HL-60 (cell line): ENCODE measurements around the gene EHBP1.

Experiments
- DNase-seq, 2 experiments: peaks; one replicate each; pipeline ENCODE4 v3.0.0-alpha.2; 2010 to 2020; ENCODE audit warnings: low read depth in 1 of 2, low spot score in 1 of 2
- H3K27ac ChIP-seq: fragments of 250-450 bp; sonication (Bioruptor Pico); replicated peaks from 2 replicates; pipeline ENCODE4 v1.5.1; 2020; ENCODE audit warnings: mild to moderate bottlenecking, moderate library complexity
- H3K27me3 ChIP-seq: fragments of 250-450 bp; sonication (Bioruptor Pico); 2 replicates; pipeline ENCODE4 v1.5.1; 2021; ENCODE audit warnings: mild to moderate bottlenecking, moderate library complexity; ENCODE audit not compliant: insufficient read depth, poor library complexity, severe bottlenecking
- H3K4me3 ChIP-seq: replicated peaks from 2 replicates; pipeline ENCODE4 v1.5.1; 2011; ENCODE audit warnings: mild to moderate bottlenecking, control low read depth, low read length; ENCODE audit not compliant: insufficient read depth
- GABPA ChIP-seq: IDR thresholded peaks from 2 replicates; pipeline ENCODE4 v1.6.1; 2012; ENCODE audit warnings: low read depth
- POLR2AphosphoS5 ChIP-seq: IDR thresholded peaks from 2 replicates; pipeline ENCODE4 v1.6.1; 2012; ENCODE audit warnings: low read depth
- SPI1 ChIP-seq: IDR thresholded peaks from 2 replicates; pipeline ENCODE4 v1.6.1; 2012; ENCODE audit warnings: low read depth, mild to moderate bottlenecking, borderline replicate concordance
- TF ChIP-seq, protein P1 (sequence below): IDR thresholded peaks from one replicate; pipeline ENCODE4 v1.5.1; 2011; ENCODE audit warnings: low read length, control low read depth, inconsistent platforms; ENCODE audit not compliant: insufficient read depth
- TF ChIP-seq, protein P2 (sequence below): IDR thresholded peaks from 2 replicates; pipeline ENCODE4 v1.6.1; 2012; ENCODE audit warnings: low read depth; ENCODE audit not compliant: insufficient replicate concordance

Gene EHBP1

DNA sequence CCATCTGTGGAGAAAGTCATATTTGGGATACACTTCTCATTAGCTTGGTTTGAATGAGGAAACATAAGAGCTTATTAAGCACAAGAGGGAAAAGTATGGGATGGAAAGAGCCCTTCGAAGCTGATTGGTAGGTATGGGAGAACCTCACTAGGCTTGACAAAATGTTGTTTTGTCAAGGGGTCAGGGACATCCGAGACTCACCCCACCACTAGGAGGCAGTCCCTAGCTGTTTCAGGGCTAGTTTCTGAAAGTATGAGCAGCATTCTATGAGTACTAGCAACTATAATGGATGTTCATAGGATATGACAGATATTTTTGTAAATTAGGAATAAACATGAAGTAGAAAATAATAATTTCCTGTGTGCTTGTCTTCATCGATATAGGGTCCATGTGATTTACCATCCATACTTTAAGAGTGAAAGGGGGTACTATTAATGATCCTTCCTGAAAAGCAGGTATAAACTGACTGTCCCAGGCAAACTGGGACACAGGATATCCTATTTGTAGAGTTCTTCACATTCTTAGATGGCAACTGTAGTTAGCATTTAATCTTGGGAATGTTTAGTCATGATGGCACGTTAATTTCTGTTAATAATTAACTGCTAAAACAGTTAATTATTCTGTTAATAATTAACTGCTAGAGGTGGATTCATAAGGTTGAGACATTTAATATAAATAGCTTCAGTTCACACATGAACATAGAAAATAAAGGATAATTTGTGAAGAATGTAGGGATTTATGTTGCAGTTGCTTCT lies 373.5 kb downstream of the EHBP1 start:
- no peak overlapping the region for H3K4me3 ChIP-seq
- peak in 1 of 2 experiments; percentile 70 for DNase-seq
- no peak for TF ChIP-seq POLR2AphosphoS5
- no peak for TF ChIP-seq SPI1
- TF ChIP-seq, protein P1, sequence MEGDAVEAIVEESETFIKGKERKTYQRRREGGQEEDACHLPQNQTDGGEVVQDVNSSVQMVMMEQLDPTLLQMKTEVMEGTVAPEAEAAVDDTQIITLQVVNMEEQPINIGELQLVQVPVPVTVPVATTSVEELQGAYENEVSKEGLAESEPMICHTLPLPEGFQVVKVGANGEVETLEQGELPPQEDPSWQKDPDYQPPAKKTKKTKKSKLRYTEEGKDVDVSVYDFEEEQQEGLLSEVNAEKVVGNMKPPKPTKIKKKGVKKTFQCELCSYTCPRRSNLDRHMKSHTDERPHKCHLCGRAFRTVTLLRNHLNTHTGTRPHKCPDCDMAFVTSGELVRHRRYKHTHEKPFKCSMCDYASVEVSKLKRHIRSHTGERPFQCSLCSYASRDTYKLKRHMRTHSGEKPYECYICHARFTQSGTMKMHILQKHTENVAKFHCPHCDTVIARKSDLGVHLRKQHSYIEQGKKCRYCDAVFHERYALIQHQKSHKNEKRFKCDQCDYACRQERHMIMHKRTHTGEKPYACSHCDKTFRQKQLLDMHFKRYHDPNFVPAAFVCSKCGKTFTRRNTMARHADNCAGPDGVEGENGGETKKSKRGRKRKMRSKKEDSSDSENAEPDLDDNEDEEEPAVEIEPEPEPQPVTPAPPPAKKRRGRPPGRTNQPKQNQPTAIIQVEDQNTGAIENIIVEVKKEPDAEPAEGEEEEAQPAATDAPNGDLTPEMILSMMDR = peak; percentile 24
- TF ChIP-seq, protein P2, sequence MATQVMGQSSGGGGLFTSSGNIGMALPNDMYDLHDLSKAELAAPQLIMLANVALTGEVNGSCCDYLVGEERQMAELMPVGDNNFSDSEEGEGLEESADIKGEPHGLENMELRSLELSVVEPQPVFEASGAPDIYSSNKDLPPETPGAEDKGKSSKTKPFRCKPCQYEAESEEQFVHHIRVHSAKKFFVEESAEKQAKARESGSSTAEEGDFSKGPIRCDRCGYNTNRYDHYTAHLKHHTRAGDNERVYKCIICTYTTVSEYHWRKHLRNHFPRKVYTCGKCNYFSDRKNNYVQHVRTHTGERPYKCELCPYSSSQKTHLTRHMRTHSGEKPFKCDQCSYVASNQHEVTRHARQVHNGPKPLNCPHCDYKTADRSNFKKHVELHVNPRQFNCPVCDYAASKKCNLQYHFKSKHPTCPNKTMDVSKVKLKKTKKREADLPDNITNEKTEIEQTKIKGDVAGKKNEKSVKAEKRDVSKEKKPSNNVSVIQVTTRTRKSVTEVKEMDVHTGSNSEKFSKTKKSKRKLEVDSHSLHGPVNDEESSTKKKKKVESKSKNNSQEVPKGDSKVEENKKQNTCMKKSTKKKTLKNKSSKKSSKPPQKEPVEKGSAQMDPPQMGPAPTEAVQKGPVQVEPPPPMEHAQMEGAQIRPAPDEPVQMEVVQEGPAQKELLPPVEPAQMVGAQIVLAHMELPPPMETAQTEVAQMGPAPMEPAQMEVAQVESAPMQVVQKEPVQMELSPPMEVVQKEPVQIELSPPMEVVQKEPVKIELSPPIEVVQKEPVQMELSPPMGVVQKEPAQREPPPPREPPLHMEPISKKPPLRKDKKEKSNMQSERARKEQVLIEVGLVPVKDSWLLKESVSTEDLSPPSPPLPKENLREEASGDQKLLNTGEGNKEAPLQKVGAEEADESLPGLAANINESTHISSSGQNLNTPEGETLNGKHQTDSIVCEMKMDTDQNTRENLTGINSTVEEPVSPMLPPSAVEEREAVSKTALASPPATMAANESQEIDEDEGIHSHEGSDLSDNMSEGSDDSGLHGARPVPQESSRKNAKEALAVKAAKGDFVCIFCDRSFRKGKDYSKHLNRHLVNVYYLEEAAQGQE = no peak
- H3K27ac ChIP-seq = no peak overlapping the region
- no peaks in the 10 kb centered on the region for H3K27me3 ChIP-seq

DNA sequence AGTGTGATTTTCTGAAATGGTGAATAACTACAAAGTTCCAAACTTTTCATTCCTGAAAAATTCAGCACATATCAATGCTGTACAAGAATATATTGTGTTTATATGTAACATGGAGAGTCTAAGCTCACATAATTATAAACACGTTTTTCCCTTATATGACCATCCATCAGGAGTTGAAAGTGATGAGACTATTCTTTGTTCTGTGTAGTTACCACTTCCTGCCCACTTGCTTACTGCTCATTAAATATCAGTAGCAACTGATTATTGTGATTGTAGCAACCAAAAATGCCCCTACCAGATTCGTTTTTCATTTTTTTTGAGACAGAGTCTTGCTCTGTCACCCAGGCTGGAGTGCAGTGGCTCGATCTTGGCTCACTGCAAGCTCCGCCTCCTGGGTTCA lies 375.9 kb downstream of the EHBP1 start:
- no peak overlapping the region for H3K27ac ChIP-seq
- H3K4me3 ChIP-seq = no peak overlapping the region
- no peak for DNase-seq
- H3K27me3 ChIP-seq = no peaks in the 10 kb centered on the region
- TF ChIP-seq, protein P1 = no peak
- TF ChIP-seq, protein P2 = no peak
- no peak for TF ChIP-seq POLR2AphosphoS5
- no peak for TF ChIP-seq SPI1
- TF ChIP-seq GABPA = no peak

DNA sequence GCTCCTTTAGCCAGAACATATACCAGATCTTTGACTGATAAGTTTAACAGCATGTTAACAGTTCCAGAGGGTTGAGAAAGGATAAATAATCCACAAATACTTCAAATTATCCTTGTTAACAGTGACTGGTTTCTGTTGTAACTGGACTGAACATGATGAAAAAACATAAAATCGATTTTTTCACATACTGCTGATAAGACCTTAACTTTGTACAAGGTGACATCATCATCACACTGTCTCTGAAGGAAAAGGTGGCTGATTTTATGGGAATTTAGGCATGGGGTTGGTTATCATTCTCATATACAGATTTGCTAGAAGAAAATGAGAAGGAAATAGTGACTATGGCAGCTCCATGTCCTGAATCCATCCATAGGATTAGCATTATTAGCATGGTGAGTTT lies 381.2 kb downstream of the EHBP1 start:
- TF ChIP-seq GABPA (no peak), SPI1 (no peak), POLR2AphosphoS5 (no peak)
- TF ChIP-seq, protein P2 = no peak
- TF ChIP-seq, protein P1 = no peak
- Histone ChIP-seq H3K4me3 (no peak overlapping the region), H3K27ac (no peak overlapping the region), H3K27me3 (no peaks in the 10 kb centered on the region)
- no peak for DNase-seq
